DND-41 (cell line): ENCODE results near the gene OXA1L.

Source experiments
- ATAC-seq: fragments of 200-7000 bp; cut with Tn5 transposase; 3 replicates; pipeline ENCODE4 v1.9.1; 2021; ENCODE audit warnings: low read depth; ENCODE audit not compliant: insufficient read depth
- DNase-seq: peaks from one replicate; pipeline ENCODE4 v3.0.0-alpha.2; 2020
- H2AFZ ChIP-seq: 2 replicates; pipeline ENCODE4 v1.6.0; 2012; ENCODE audit warnings: low read depth, low read length
- H3K27ac ChIP-seq: 2 replicates; pipeline ENCODE4 v1.5.1; 2012; ENCODE audit warnings: low read length, inconsistent platforms
- H3K27me3 ChIP-seq: fragments of 200-600 bp; sonication (generic); 2 replicates; pipeline ENCODE4 v1.6.0; 2012; ENCODE audit warnings: low read length, mild to moderate bottlenecking, inconsistent platforms; ENCODE audit not compliant: insufficient read depth, poor library complexity
- H3K36me3 ChIP-seq: 2 replicates; pipeline ENCODE4 v1.5.1; 2012; ENCODE audit warnings: low read length, inconsistent platforms; ENCODE audit not compliant: insufficient read depth
- H3K4me1 ChIP-seq: 2 replicates; pipeline ENCODE4 v1.5.1; 2012; ENCODE audit warnings: mild to moderate bottlenecking, low read length; ENCODE audit not compliant: insufficient read depth
- H3K4me2 ChIP-seq: 2 replicates; pipeline ENCODE4 v1.6.0; 2012; ENCODE audit warnings: mild to moderate bottlenecking, moderate library complexity, low read length, inconsistent platforms; ENCODE audit not compliant: insufficient read depth
- H3K4me3 ChIP-seq, 2 experiments: fragments of 200-600 bp in 1 of 2; shearing (Covaris generic) in 1 of 2; 2 replicates each; pipeline ENCODE4 v1.5.1; 2012 to 2016; ENCODE audit warnings: inconsistent platforms in 2 of 2, low read length in 2 of 2, mild to moderate bottlenecking in 2 of 2, low read depth in 1 of 2, moderate library complexity in 1 of 2
- H3K79me2 ChIP-seq: 2 replicates; pipeline ENCODE4 v1.6.0; 2012; ENCODE audit warnings: low read length, inconsistent platforms; ENCODE audit not compliant: insufficient read depth
- H3K9ac ChIP-seq: 2 replicates; pipeline ENCODE4 v1.6.0; 2012; ENCODE audit warnings: low read depth, mild to moderate bottlenecking, inconsistent platforms, low read length, moderate library complexity
- H3K9me3 ChIP-seq: 2 replicates; pipeline ENCODE4 v1.5.1; 2012; ENCODE audit warnings: low read length, moderate library complexity, mild to moderate bottlenecking, inconsistent platforms; ENCODE audit not compliant: insufficient read depth, severe bottlenecking
- H4K20me1 ChIP-seq: 2 replicates; pipeline ENCODE4 v1.6.0; 2012; ENCODE audit warnings: low read length; ENCODE audit not compliant: insufficient read depth
- CTCF ChIP-seq: IDR thresholded peaks from 2 replicates; pipeline ENCODE4 v1.5.1; 2012; ENCODE audit warnings: borderline replicate concordance, low read length, moderate library complexity, mild to moderate bottlenecking; ENCODE audit not compliant: poor library complexity, severe bottlenecking; ENCODE audit errors: extremely low read depth
- EZH2 ChIP-seq: IDR thresholded peaks from 3 replicates; pipeline ENCODE4 v1.6.1; 2012; ENCODE audit warnings: borderline replicate concordance, low read depth, mild to moderate bottlenecking, moderate library complexity, low read length, inconsistent platforms; ENCODE audit not compliant: severe bottlenecking

The OXA1L gene

GRCh38 chr14:22769369-22769768 lies 2.9 kb downstream of the OXA1L start:
- H3K9me3 ChIP-seq: no peaks in the 10 kb centered on the region
- TF ChIP-seq CTCF (no peak), EZH2 (no peak)
- H4K20me1 ChIP-seq: peaks cover 3% of the 10 kb centered on the region; the same call in 1 of the 2 replicates
- peaks cover 26% of the 10 kb centered on the region for H3K4me1 ChIP-seq
- no peaks in the 10 kb centered on the region for H3K27me3 ChIP-seq
- H3K36me3 ChIP-seq: peaks cover 66% of the 10 kb centered on the region
- no peak overlapping the region for H3K9ac ChIP-seq
- H2AFZ ChIP-seq: no peak overlapping the region
- no peak overlapping the region for H3K4me3 ChIP-seq
- H3K79me2 ChIP-seq: peaks cover 27% of the 10 kb centered on the region
- ATAC-seq (no peak), DNase-seq (no peak)
- no peak overlapping the region for H3K4me2 ChIP-seq
- H3K27ac ChIP-seq: no peak overlapping the region

- Histone ChIP-seq H3K27me3 (no peaks in the 10 kb centered on the region), H2AFZ (no peak overlapping the region), H3K4me2 (no peak overlapping the region), H3K4me3 (no peak overlapping the region), H3K27ac (no peak overlapping the region), H4K20me1 (peaks cover 3% of the 10 kb centered on the region; the same call in 1 of the 2 replicates), H3K9me3 (no peaks in the 10 kb centered on the region), H3K9ac (no peak overlapping the region), H3K4me1 (peaks cover 21% of the 10 kb centered on the region), H3K36me3 (peaks cover 66% of the 10 kb centered on the region), H3K79me2 (peaks cover 27% of the 10 kb centered on the region)
- TF ChIP-seq EZH2: no peak
- no peak for TF ChIP-seq CTCF
- no peak for ATAC-seq
- DNase-seq: no peak
Observed at GRCh38 chr14:22770481-22771187, 4.1 kb downstream of the OXA1L start.

GRCh38 chr14:22772725-22773124 lies 6.2 kb downstream of the OXA1L start:
- H3K4me1 ChIP-seq: peaks cover 8% of the 10 kb centered on the region
- no peaks in the 10 kb centered on the region for H3K9me3 ChIP-seq
- no peak overlapping the region for H2AFZ ChIP-seq
- H3K27ac ChIP-seq: no peak overlapping the region
- H3K79me2 ChIP-seq: peaks cover 9% of the 10 kb centered on the region
- no peak for ATAC-seq
- no peak for DNase-seq
- peaks cover 3% of the 10 kb centered on the region; the same call in 1 of the 2 replicates for H4K20me1 ChIP-seq
- no peak overlapping the region for H3K4me3 ChIP-seq
- no peak overlapping the region for H3K9ac ChIP-seq
- TF ChIP-seq CTCF (no peak), EZH2 (no peak)
- no peaks in the 10 kb centered on the region for H3K27me3 ChIP-seq
- no peak overlapping the region for H3K4me2 ChIP-seq
- peaks cover 59% of the 10 kb centered on the region for H3K36me3 ChIP-seq
